ENCODE results near the gene PDZD8. TPM values are rescaled to one million over a fixed set of nuclear protein-coding genes. Genes with fewer than 3 reads are reported as not detected.

PDZD8 gene
- polyA plus RNA-seq, 1 donor: 34.7 TPM

DNA sequence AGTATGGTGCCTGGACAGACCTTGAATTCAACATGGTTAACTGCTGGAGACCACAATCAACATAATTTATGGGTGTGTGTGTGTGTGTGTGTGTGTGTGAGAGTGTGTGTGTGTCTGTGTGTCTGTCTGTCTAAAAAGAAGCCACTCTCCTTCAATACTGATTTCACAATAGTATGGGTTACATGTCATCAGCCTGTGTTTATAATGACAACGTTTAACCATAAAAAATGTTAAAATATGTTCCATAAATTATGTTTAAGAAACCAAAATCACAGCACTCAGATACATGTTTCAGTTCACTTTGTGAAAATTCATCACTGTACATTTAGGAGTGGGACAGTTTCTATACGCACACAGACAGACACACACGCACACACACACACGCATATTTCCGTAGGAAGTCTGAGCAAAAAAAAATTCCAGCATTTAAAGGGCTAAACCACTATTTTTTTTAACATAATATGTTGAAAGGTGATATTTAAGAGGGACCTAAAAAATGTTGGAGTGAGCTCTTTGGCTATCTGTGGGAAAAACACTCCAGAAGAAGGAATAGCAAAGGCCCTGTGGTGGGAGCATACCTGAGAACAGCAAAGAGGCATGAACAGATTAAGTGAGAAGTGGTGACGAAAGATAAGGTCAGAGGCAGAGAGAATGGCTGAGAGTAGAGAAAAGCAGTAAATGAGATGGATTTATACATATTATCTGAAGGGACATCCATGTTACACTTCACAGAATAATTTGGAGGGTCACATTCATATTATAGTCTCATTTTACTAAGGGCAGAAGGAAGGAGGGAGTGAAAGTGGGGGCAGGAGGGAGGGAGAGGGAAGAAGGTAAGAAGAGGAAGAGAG lies 10.9 kb downstream of the PDZD8 start:
- H3K4me1 ChIP-seq (ENCODE audit: control insufficient read depth, insufficient read depth, low read length): peaks cover 54% of the 10 kb centered on the region
- peak overlapping the region; percentile 84 for H3K27ac ChIP-seq (ENCODE audit: low read length)
- no peaks in the 10 kb centered on the region for H3K27me3 ChIP-seq (ENCODE audit: control insufficient read depth, insufficient read depth, low read length)
- H3K9me3 ChIP-seq (ENCODE audit: control insufficient read depth, low read depth, low read length): no peaks in the 10 kb centered on the region
- peak in 1 of 2 donors; percentile 57 for DNase-seq
- no peaks in the 10 kb centered on the region for H3K36me3 ChIP-seq (ENCODE audit: control insufficient read depth, insufficient read depth, low read length)
- H3K4me3 ChIP-seq (ENCODE audit: low read length): no peak overlapping the region
- 49% methylated on average over 2 of the region's 6 CpGs for WGBS (ENCODE audit: insufficient coverage, low lambda C conversion rate)

- 60% methylated on average over 1 of the region's 2 CpGs for WGBS (ENCODE audit: insufficient coverage, low lambda C conversion rate)
- peaks cover 51% of the 10 kb centered on the region for H3K4me1 ChIP-seq (ENCODE audit: control insufficient read depth, insufficient read depth, low read length)
- no peak overlapping the region for H3K4me3 ChIP-seq (ENCODE audit: low read length)
- no peaks in the 10 kb centered on the region for H3K27me3 ChIP-seq (ENCODE audit: control insufficient read depth, insufficient read depth, low read length)
- H3K27ac ChIP-seq (ENCODE audit: low read length): peak overlapping the region; percentile 84
- no peak for DNase-seq
- no peaks in the 10 kb centered on the region for H3K9me3 ChIP-seq (ENCODE audit: control insufficient read depth, low read depth, low read length)
- H3K36me3 ChIP-seq (ENCODE audit: control insufficient read depth, insufficient read depth, low read length): no peaks in the 10 kb centered on the region
Measured at GRCh38 chr10:117363028-117363427, 12.2 kb downstream of the PDZD8 start.

- no peaks in the 10 kb centered on the region for H3K9me3 ChIP-seq (ENCODE audit: control insufficient read depth, low read depth, low read length)
- peak overlapping the region; percentile 84 for H3K27ac ChIP-seq (ENCODE audit: low read length)
- H3K36me3 ChIP-seq (ENCODE audit: control insufficient read depth, insufficient read depth, low read length): no peaks in the 10 kb centered on the region
- no peak overlapping the region for H3K4me3 ChIP-seq (ENCODE audit: low read length)
- H3K4me1 ChIP-seq (ENCODE audit: control insufficient read depth, insufficient read depth, low read length): peaks cover 44% of the 10 kb centered on the region
- H3K27me3 ChIP-seq (ENCODE audit: control insufficient read depth, insufficient read depth, low read length): no peaks in the 10 kb centered on the region
- no peak for DNase-seq
Measured at GRCh38 chr10:117362313-117362712, 12.9 kb downstream of the PDZD8 start.

- DNase-seq: peak in 1 of 2 donors; percentile 71
- peak overlapping the region; percentile 84 for H3K27ac ChIP-seq (ENCODE audit: low read length)
Measured at GRCh38 chr10:117360994-117361667, 14.1 kb downstream of the PDZD8 start.

DNA sequence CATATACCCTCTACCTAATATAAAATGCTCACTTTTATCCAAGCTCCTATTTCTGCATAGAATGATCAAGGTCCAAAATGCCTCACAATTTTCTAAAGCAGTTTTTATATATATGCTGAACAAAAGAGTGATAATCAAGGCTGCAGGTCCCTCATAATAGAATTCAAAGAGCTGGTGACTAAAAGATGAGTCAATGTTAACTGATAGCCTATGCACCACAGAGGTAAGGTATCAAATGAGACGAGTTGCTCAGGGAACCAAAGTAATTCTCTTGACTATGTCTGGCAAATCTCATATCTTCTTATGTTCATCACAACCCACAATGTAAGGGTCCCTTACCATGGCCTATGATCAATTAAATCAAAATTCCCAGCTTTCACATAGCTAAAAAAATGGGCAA lies 15.2 kb downstream of the PDZD8 start:
- Histone ChIP-seq H3K4me3 (ENCODE audit: low read length) (no peak overlapping the region), H3K27ac (ENCODE audit: low read length) (peak overlapping the region; percentile 84), H3K9me3 (ENCODE audit: control insufficient read depth, low read depth, low read length) (no peaks in the 10 kb centered on the region), H3K36me3 (ENCODE audit: control insufficient read depth, insufficient read depth, low read length) (no peaks in the 10 kb centered on the region), H3K27me3 (ENCODE audit: control insufficient read depth, insufficient read depth, low read length) (no peaks in the 10 kb centered on the region), H3K4me1 (ENCODE audit: control insufficient read depth, insufficient read depth, low read length) (peaks cover 36% of the 10 kb centered on the region)
- DNase-seq: no peak
- no CpG with 5 or more reads among the region's 1 CpG for WGBS (ENCODE audit: insufficient coverage, low lambda C conversion rate)

More at GRCh38 chr10:117360994-117361667, 14.1 kb downstream of the PDZD8 start:
- no peak overlapping the region for H3K4me3 ChIP-seq (ENCODE audit: low read length)
- H3K27me3 ChIP-seq (ENCODE audit: control insufficient read depth, insufficient read depth, low read length): no peaks in the 10 kb centered on the region
- no peaks in the 10 kb centered on the region for H3K9me3 ChIP-seq (ENCODE audit: control insufficient read depth, low read depth, low read length)
- WGBS (ENCODE audit: insufficient coverage, low lambda C conversion rate): 8% methylated on average over 2 of the region's 3 CpGs
- no peaks in the 10 kb centered on the region for H3K36me3 ChIP-seq (ENCODE audit: control insufficient read depth, insufficient read depth, low read length)
- H3K4me1 ChIP-seq (ENCODE audit: control insufficient read depth, insufficient read depth, low read length): peaks cover 40% of the 10 kb centered on the region

DNA sequence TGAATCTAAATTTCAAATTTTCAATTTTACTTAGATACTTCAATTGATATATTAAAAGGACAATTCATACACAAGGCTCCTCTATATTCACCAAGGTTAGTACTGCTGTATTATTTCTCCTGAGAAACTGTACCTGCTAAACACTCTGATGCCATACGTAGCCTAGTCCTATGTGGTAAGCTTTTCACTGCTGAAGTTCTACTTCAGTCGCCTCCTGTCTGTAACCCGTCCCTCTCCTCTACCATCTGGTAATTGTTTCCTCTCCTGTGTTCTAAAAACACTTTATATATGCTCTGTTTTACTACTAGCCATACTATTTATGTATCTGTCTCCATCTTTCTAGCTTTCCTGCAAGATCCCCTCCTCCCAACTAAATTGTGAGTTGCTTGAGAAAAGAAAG lies 20.2 kb downstream of the PDZD8 start:
- Histone ChIP-seq H3K27ac (ENCODE audit: low read length) (no peak overlapping the region), H3K4me3 (ENCODE audit: low read length) (no peak overlapping the region), H3K27me3 (ENCODE audit: control insufficient read depth, insufficient read depth, low read length) (no peaks in the 10 kb centered on the region), H3K4me1 (ENCODE audit: control insufficient read depth, insufficient read depth, low read length) (peaks cover 12% of the 10 kb centered on the region), H3K36me3 (ENCODE audit: control insufficient read depth, insufficient read depth, low read length) (no peaks in the 10 kb centered on the region), H3K9me3 (ENCODE audit: control insufficient read depth, low read depth, low read length) (no peaks in the 10 kb centered on the region)
- no peak for DNase-seq
- WGBS (ENCODE audit: insufficient coverage, low lambda C conversion rate): 82% methylated on average over 2 of the region's 3 CpGs

DNA sequence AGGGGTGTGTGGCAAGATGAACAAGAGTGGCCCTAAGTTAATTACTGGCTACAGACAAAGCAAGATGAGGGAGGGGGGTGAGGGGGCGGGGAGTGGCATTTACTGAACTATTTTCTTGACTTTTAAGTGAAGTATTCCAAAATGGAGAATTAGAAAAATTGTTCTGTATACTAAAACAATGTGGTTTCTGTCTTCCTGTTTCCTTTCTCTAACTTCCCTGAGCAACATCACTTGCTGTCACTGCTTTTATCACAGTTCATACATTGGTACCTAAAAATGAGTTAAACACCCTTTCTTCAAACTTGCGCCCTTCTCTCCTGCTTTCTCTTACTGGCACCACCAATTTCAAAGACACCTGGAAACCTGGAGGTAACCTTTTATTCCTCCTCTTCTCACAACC lies 21.6 kb downstream of the PDZD8 start:
- 100% methylated on average over 1 of the region's 2 CpGs for WGBS (ENCODE audit: insufficient coverage, low lambda C conversion rate)
- Histone ChIP-seq H3K4me1 (ENCODE audit: control insufficient read depth, insufficient read depth, low read length) (peaks cover 5% of the 10 kb centered on the region), H3K36me3 (ENCODE audit: control insufficient read depth, insufficient read depth, low read length) (no peaks in the 10 kb centered on the region), H3K27ac (ENCODE audit: low read length) (no peak overlapping the region), H3K27me3 (ENCODE audit: control insufficient read depth, insufficient read depth, low read length) (no peaks in the 10 kb centered on the region), H3K9me3 (ENCODE audit: control insufficient read depth, low read depth, low read length) (no peaks in the 10 kb centered on the region), H3K4me3 (ENCODE audit: low read length) (no peak overlapping the region)
- no peak for DNase-seq

- no peak for DNase-seq
- H3K9me3 ChIP-seq (ENCODE audit: control insufficient read depth, low read depth, low read length): no peaks in the 10 kb centered on the region
- H3K4me3 ChIP-seq (ENCODE audit: low read length): no peak overlapping the region
- H3K27me3 ChIP-seq (ENCODE audit: control insufficient read depth, insufficient read depth, low read length): no peaks in the 10 kb centered on the region
- no peak overlapping the region for H3K27ac ChIP-seq (ENCODE audit: low read length)
- H3K4me1 ChIP-seq (ENCODE audit: control insufficient read depth, insufficient read depth, low read length): peaks cover 5% of the 10 kb centered on the region
- no CpG with 5 or more reads among the region's 2 CpGs for WGBS (ENCODE audit: insufficient coverage, low lambda C conversion rate)
- H3K36me3 ChIP-seq (ENCODE audit: control insufficient read depth, insufficient read depth, low read length): no peaks in the 10 kb centered on the region
Measured at GRCh38 chr10:117352724-117353123, 22.5 kb downstream of the PDZD8 start.

DNA sequence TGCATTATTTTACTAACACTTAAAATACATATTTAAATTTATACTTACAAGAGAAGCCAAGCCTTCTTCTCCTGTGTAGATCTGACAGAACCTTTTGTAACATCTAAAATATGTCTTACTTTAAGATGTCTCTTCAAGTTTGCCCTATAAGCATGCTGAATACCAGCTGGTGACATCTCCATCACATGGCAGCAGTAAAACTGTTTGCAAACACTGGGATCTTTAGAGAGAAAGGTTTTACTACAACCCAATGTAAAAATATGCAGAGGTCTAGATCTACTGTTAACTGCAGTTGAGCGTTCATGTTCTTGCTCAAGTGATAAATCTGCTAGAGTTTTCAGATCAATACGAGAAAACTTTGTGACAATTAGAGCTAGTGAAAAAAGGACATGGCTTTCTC lies 23.2 kb downstream of the PDZD8 start:
- Histone ChIP-seq H3K9me3 (ENCODE audit: control insufficient read depth, low read depth, low read length) (no peaks in the 10 kb centered on the region), H3K36me3 (ENCODE audit: control insufficient read depth, insufficient read depth, low read length) (no peaks in the 10 kb centered on the region), H3K4me3 (ENCODE audit: low read length) (no peak overlapping the region), H3K27me3 (ENCODE audit: control insufficient read depth, insufficient read depth, low read length) (no peaks in the 10 kb centered on the region), H3K27ac (ENCODE audit: low read length) (no peak overlapping the region), H3K4me1 (ENCODE audit: control insufficient read depth, insufficient read depth, low read length) (peaks cover 6% of the 10 kb centered on the region)
- no CpG with 5 or more reads among the region's 2 CpGs for WGBS (ENCODE audit: insufficient coverage, low lambda C conversion rate)
- no peak for DNase-seq

GRCh38 chr10:117351558-117351957 lies 23.7 kb downstream of the PDZD8 start:
- no peak for DNase-seq
- Histone ChIP-seq H3K4me3 (ENCODE audit: low read length) (no peak overlapping the region), H3K36me3 (ENCODE audit: control insufficient read depth, insufficient read depth, low read length) (no peaks in the 10 kb centered on the region), H3K4me1 (ENCODE audit: control insufficient read depth, insufficient read depth, low read length) (peaks cover 10% of the 10 kb centered on the region), H3K27ac (ENCODE audit: low read length) (no peak overlapping the region), H3K9me3 (ENCODE audit: control insufficient read depth, low read depth, low read length) (no peaks in the 10 kb centered on the region), H3K27me3 (ENCODE audit: control insufficient read depth, insufficient read depth, low read length) (no peaks in the 10 kb centered on the region)
- WGBS (ENCODE audit: insufficient coverage, low lambda C conversion rate): no CpG with 5 or more reads among the region's 1 CpG
